ENCODE data around the gene CCND1. TPM values are rescaled to one million over a fixed set of nuclear protein-coding genes. Genes with fewer than 3 reads are reported as not detected.

Gene CCND1
- total and polyA plus RNA-seq, 2 of the 8 experiments (the other 6 are each of a cell fraction or from before 2014, with no cell fraction given): 64.5 to 170 TPM

GRCh38 chr11:69702769-69703452, 62.0 kb downstream of the CCND1 start (continued):
- TF ChIP-seq CTCF (IDR thresholded peaks at IDR 0.05; ENCODE audit: control extremely low read depth in 1 of 3, insufficient read depth in 1 of 3, low read depth in 1 of 3, low read length in 3 of 3) (no peak), HDAC2 (IDR thresholded peaks at IDR 0.05; ENCODE audit: borderline replicate concordance in 1 of 2, low read depth in 2 of 2, low read length in 2 of 2) (peak in 1 of 2 experiments; percentile 80; a peak in 1 of 4 replicates), RBBP5 (IDR thresholded peaks at IDR 0.05; ENCODE audit: borderline replicate concordance, low read depth, low read length) (no peak), POLR2AphosphoS5 (IDR thresholded peaks at IDR 0.05; ENCODE audit: low read depth, low read length) (no peak), CEBPB (IDR thresholded peaks at IDR 0.05; ENCODE audit: low read depth, low read length) (no peak), RXRA (IDR thresholded peaks at IDR 0.05; ENCODE audit: insufficient read depth, low read depth, low read length) (no peak), GTF2F1 (IDR thresholded peaks at IDR 0.05; ENCODE audit: borderline replicate concordance, low read depth, low read length) (no peak), EZH2 (IDR thresholded peaks at IDR 0.05; ENCODE audit: low read depth, low read length, severe bottlenecking) (peak; percentile 30), BCL11A (IDR thresholded peaks at IDR 0.05; ENCODE audit: low read depth in 2 of 2, low read length in 2 of 2) (no peak), RNF2 (IDR thresholded peaks at IDR 0.05; ENCODE audit: borderline replicate concordance, low read depth, low read length, missing control alignments, poor library complexity, severe bottlenecking) (no peak), FOSL1 (IDR thresholded peaks at IDR 0.05; ENCODE audit: insufficient read depth, low read depth, low read length) (no peak), PHF8 (conservative IDR thresholded peaks at IDR 0.05; ENCODE audit: low read depth, low read length) (no peak), CBX8 (IDR thresholded peaks at IDR 0.05; ENCODE audit: borderline replicate concordance, low read depth, low read length) (no peak), SIN3A (conservative IDR thresholded peaks at IDR 0.05 in 1 of 2, IDR thresholded peaks at IDR 0.05 in 1 of 2; ENCODE audit: low read depth in 1 of 2, low read length in 2 of 2) (no peak), SP1 (IDR thresholded peaks at IDR 0.05; ENCODE audit: low read depth, low read length) (no peak), JUN (IDR thresholded peaks at IDR 0.05; ENCODE audit: low read depth, low read length) (no peak), POLR2A (IDR thresholded peaks at IDR 0.05; ENCODE audit: control extremely low read depth in 1 of 2, low read depth in 2 of 2, low read length in 2 of 2) (no peak)
- TF ChIP-seq, protein P1, sequence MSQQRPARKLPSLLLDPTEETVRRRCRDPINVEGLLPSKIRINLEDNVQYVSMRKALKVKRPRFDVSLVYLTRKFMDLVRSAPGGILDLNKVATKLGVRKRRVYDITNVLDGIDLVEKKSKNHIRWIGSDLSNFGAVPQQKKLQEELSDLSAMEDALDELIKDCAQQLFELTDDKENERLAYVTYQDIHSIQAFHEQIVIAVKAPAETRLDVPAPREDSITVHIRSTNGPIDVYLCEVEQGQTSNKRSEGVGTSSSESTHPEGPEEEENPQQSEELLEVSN (IDR thresholded peaks at IDR 0.05): peak; percentile 93
- TF ChIP-seq, protein P2, sequence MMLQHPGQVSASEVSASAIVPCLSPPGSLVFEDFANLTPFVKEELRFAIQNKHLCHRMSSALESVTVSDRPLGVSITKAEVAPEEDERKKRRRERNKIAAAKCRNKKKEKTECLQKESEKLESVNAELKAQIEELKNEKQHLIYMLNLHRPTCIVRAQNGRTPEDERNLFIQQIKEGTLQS (IDR thresholded peaks at IDR 0.05; ENCODE audit: insufficient read depth, low read depth, low read length): no peak

Measured in H1 (cell line).